ENCODE measurements around the gene RPS19.
"Not testable (repeated sequence)": the region's sequence is repeated elsewhere in the genome, so short reads cannot be mapped to it uniquely, and the experiment has no call there.

DNA sequence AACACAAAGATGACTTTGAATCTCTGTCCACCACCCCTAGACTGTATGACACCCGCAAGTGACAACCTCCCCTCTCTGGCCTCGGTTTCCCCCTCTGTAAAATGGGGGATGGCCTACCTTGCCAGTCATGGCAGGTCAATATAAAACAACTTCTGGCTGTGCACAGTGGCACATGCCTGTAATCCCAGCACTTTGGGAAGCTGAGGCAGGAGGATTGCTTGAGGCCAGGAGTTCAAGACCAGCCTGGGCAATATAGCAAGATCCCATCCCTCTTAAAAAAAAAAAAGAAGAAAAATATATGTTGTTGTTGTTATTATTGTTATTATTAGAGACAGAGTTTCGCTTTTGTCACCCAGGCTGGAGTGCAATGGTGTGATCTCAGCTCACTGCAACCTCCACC lies 15.9 kb downstream of the RPS19 start:
- TF ChIP-seq, protein P1, sequence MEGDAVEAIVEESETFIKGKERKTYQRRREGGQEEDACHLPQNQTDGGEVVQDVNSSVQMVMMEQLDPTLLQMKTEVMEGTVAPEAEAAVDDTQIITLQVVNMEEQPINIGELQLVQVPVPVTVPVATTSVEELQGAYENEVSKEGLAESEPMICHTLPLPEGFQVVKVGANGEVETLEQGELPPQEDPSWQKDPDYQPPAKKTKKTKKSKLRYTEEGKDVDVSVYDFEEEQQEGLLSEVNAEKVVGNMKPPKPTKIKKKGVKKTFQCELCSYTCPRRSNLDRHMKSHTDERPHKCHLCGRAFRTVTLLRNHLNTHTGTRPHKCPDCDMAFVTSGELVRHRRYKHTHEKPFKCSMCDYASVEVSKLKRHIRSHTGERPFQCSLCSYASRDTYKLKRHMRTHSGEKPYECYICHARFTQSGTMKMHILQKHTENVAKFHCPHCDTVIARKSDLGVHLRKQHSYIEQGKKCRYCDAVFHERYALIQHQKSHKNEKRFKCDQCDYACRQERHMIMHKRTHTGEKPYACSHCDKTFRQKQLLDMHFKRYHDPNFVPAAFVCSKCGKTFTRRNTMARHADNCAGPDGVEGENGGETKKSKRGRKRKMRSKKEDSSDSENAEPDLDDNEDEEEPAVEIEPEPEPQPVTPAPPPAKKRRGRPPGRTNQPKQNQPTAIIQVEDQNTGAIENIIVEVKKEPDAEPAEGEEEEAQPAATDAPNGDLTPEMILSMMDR (conservative IDR thresholded peaks at IDR 0.05) = not testable (repeated sequence)
- not testable (repeated sequence) for TF ChIP-seq EZH2 (IDR thresholded peaks at IDR 0.05; ENCODE audit: low read depth)

Data from PC-9 (cell line).